ENCODE measurements around the gene ZBTB26. TPM values are rescaled to one million over a fixed set of nuclear protein-coding genes. Genes with fewer than 3 reads are reported as not detected.
A peak's percentile ranks its signal among the peaks of the same experiment; 100 is the strongest.

The ZBTB26 gene
- total RNA-seq, 4 donors from 2014 or later: 6.3 to 10.4 (median 9.1) TPM

- 37% methylated on average over 6 of the region's 6 CpGs for WGBS
- Histone ChIP-seq H3K27ac (replicated peaks in 1 of 4) (peak overlapping the region; percentile 67 to 98 (median 92)), H3K4me1 (peaks cover 19 to 46% (median 43%) of the 10 kb centered on the region in 4 donors), H3K9me3 (no peaks in the 10 kb centered on the region), H3K36me3 (peaks cover 0 to 26% (median 18%) of the 10 kb centered on the region in 4 donors), H3K4me3 (peak overlapping the region; percentile 73 to 95 (median 90)), H3K27me3 (no peaks in the 10 kb centered on the region)
- TF ChIP-seq POLR2A (IDR thresholded peaks at IDR 0.05; ENCODE audit: low read depth): no peak
- no peak for TF ChIP-seq EP300 (IDR thresholded peaks at IDR 0.05)
- TF ChIP-seq POLR2AphosphoS5 (IDR thresholded peaks at IDR 0.05): no peak
- TF ChIP-seq CTCF (IDR thresholded peaks at IDR 0.05): no peak
- no peak for DNase-seq (ENCODE audit: extremely low spot score)
- intact Hi-C loops (cut with DNase I): no loop called here
Observed at GRCh38 chr9:122940454-122940748, 9.1 kb upstream of the ZBTB26 start.

GRCh38 chr9:122939601-122940000 is 8.3 kb upstream of the ZBTB26 start:
- H3K9me3 ChIP-seq: no peaks in the 10 kb centered on the region
- H3K4me3 ChIP-seq: no peak overlapping the region
- DNase-seq (ENCODE audit: extremely low spot score): no peak
- intact Hi-C loops (cut with DNase I): no loop called here
- H3K36me3 ChIP-seq: peaks cover 0 to 28% (median 18%) of the 10 kb centered on the region in 4 donors
- peaks cover 17 to 42% (median 35%) of the 10 kb centered on the region in 4 donors for H3K4me1 ChIP-seq
- WGBS: 89% methylated on average over 4 of the region's 4 CpGs
- no peak for TF ChIP-seq POLR2AphosphoS5 (IDR thresholded peaks at IDR 0.05)
- no peak for TF ChIP-seq POLR2A (IDR thresholded peaks at IDR 0.05; ENCODE audit: low read depth)
- TF ChIP-seq CTCF (IDR thresholded peaks at IDR 0.05): no peak
- TF ChIP-seq EP300 (IDR thresholded peaks at IDR 0.05): no peak
- no peak overlapping the region for H3K27ac ChIP-seq (replicated peaks in 1 of 4)
- no peaks in the 10 kb centered on the region for H3K27me3 ChIP-seq

- Histone ChIP-seq H3K9me3 (no peaks in the 10 kb centered on the region), H3K36me3 (peaks cover 0 to 28% (median 17%) of the 10 kb centered on the region in 4 donors), H3K4me1 (peaks cover 23 to 40% (median 30%) of the 10 kb centered on the region in 4 donors), H3K27ac (replicated peaks in 1 of 4) (no peak overlapping the region), H3K27me3 (no peaks in the 10 kb centered on the region), H3K4me3 (no peak overlapping the region)
- intact Hi-C loops (cut with DNase I): no loop called here
- 83% methylated on average over 1 of the region's 1 CpG for WGBS
- TF ChIP-seq POLR2A (IDR thresholded peaks at IDR 0.05; ENCODE audit: low read depth): no peak
- no peak for DNase-seq (ENCODE audit: extremely low spot score)
Observed at GRCh38 chr9:122936883-122937282, 5.6 kb upstream of the ZBTB26 start.

GRCh38 chr9:122936464-122936863 is 5.2 kb upstream of the ZBTB26 start:
- Histone ChIP-seq H3K4me3 (no peak overlapping the region), H3K36me3 (peaks cover 0 to 28% (median 17%) of the 10 kb centered on the region in 4 donors), H3K4me1 (peaks cover 23 to 37% (median 27%) of the 10 kb centered on the region in 4 donors), H3K9me3 (no peaks in the 10 kb centered on the region), H3K27me3 (no peaks in the 10 kb centered on the region), H3K27ac (replicated peaks in 1 of 4) (no peak overlapping the region)
- no peak for DNase-seq (ENCODE audit: extremely low spot score)
- 84% methylated on average over 5 of the region's 5 CpGs for WGBS
- intact Hi-C loops (cut with DNase I): no loop called here
- no peak for TF ChIP-seq POLR2AphosphoS5 (IDR thresholded peaks at IDR 0.05)
- no peak for TF ChIP-seq POLR2A (IDR thresholded peaks at IDR 0.05; ENCODE audit: low read depth)
- TF ChIP-seq CTCF (IDR thresholded peaks at IDR 0.05): no peak

GRCh38 chr9:122930541-122931225 is 629 bp downstream of the ZBTB26 start:
- Histone ChIP-seq H3K4me1 (peaks cover 28 to 53% (median 38%) of the 10 kb centered on the region in 4 donors), H3K36me3 (peaks cover 0 to 14% (median 0%) of the 10 kb centered on the region in 4 donors), H3K27ac (replicated peaks in 1 of 4) (peak overlapping the region; percentile 83 to 87 (median 86)), H3K4me3 (peak overlapping the region; percentile 78 to 89 (median 88)), H3K9me3 (no peaks in the 10 kb centered on the region), H3K27me3 (no peaks in the 10 kb centered on the region)
- no peak for TF ChIP-seq POLR2AphosphoS5 (IDR thresholded peaks at IDR 0.05)
- TF ChIP-seq EP300 (IDR thresholded peaks at IDR 0.05): no peak
- TF ChIP-seq POLR2A (IDR thresholded peaks at IDR 0.05; ENCODE audit: low read depth): no peak
- WGBS: 27% methylated on average over 10 of the region's 10 CpGs
- no peak for DNase-seq (ENCODE audit: extremely low spot score)
- intact Hi-C loops (cut with DNase I): no loop called here
